ENCODE results near the gene HPDL.

Gene HPDL

DNA sequence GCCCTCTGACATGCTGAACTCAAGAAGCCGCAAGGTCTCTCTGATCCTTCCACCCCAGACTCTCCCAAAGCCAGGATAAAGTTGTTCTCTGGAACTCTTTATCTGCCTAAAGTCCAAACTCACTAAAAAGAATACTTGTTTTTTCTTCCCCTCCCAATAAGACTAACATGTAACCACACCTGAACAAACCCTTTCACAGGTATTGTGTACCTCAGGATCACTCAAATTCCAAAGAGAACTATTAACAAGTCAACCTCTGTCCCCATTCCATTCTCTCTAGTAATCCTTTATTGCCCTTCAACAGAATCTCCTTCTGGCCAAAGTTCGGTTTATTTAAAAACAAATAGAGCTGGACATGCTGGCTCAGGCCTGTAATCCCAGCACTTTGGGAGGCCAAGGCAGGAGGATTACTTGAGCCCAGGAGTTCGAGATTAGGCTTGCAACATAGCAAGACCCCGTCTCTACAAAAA, 9.2 kb downstream of the HPDL start:
- peaks cover 58% of the 10 kb centered on the region for H3K4me1 Mint-ChIP-seq
- peaks cover 5% of the 10 kb centered on the region for H3K27me3 Mint-ChIP-seq (ENCODE audit: low read depth, poor library complexity)
- no peak for DNase-seq
- peak overlapping the region; percentile 11 for H3K27ac Mint-ChIP-seq
- H3K9me3 Mint-ChIP-seq = no peaks in the 10 kb centered on the region
- H3K36me3 Mint-ChIP-seq (ENCODE audit: low read depth) = peaks cover 15% of the 10 kb centered on the region
- TF ChIP-seq, protein P1, sequence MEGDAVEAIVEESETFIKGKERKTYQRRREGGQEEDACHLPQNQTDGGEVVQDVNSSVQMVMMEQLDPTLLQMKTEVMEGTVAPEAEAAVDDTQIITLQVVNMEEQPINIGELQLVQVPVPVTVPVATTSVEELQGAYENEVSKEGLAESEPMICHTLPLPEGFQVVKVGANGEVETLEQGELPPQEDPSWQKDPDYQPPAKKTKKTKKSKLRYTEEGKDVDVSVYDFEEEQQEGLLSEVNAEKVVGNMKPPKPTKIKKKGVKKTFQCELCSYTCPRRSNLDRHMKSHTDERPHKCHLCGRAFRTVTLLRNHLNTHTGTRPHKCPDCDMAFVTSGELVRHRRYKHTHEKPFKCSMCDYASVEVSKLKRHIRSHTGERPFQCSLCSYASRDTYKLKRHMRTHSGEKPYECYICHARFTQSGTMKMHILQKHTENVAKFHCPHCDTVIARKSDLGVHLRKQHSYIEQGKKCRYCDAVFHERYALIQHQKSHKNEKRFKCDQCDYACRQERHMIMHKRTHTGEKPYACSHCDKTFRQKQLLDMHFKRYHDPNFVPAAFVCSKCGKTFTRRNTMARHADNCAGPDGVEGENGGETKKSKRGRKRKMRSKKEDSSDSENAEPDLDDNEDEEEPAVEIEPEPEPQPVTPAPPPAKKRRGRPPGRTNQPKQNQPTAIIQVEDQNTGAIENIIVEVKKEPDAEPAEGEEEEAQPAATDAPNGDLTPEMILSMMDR (IDR thresholded peaks at IDR 0.05) = no peak
- H3K4me3 Mint-ChIP-seq = no peak overlapping the region

GRCh38 chr1:45337630-45338325, 11.1 kb downstream of the HPDL start:
- Mint-ChIP-seq H3K9me3 (no peaks in the 10 kb centered on the region), H3K27ac (no peak overlapping the region), H3K4me1 (peaks cover 70% of the 10 kb centered on the region)

GRCh38 chr1:45339789-45340558, 13.3 kb downstream of the HPDL start, which contains the start of the genes MUTYH and TOE1:
MUTYH (minus strand) TSS chr1:45340440; CDS start chr1:45334505, 5,935 bp downstream.
TOE1 (plus strand) TSS chr1:45340170; CDS start chr1:45340253, 83 bp downstream.
- TF ChIP-seq, protein P1 (IDR thresholded peaks at IDR 0.05) = no peak
- H3K9me3 Mint-ChIP-seq = no peaks in the 10 kb centered on the region
- H3K27ac Mint-ChIP-seq = peak within 1 kb of the TSS; percentile 99
- peaks cover 42% of the 10 kb centered on the region for H3K36me3 Mint-ChIP-seq (ENCODE audit: low read depth)
- peaks cover 63% of the 10 kb centered on the region for H3K4me1 Mint-ChIP-seq
- peaks cover 5% of the 10 kb centered on the region for H3K27me3 Mint-ChIP-seq (ENCODE audit: low read depth, poor library complexity)
- peak; percentile 97 for DNase-seq
- peak within 1 kb of the TSS; percentile 99 for H3K4me3 Mint-ChIP-seq

More at GRCh38 chr1:45337630-45338325, 11.1 kb downstream of the HPDL start:
- peaks cover 5% of the 10 kb centered on the region for H3K27me3 Mint-ChIP-seq (ENCODE audit: low read depth, poor library complexity)
- peak overlapping the region; percentile 58 for H3K4me3 Mint-ChIP-seq
- H3K36me3 Mint-ChIP-seq (ENCODE audit: low read depth) = peaks cover 25% of the 10 kb centered on the region
- DNase-seq = no peak
- TF ChIP-seq, protein P1 (IDR thresholded peaks at IDR 0.05) = no peak

GRCh38 chr1:45340816-45341466, 14.2 kb downstream of the HPDL start:
- DNase-seq = no peak
- no peaks in the 10 kb centered on the region for H3K9me3 Mint-ChIP-seq
- H3K4me1 Mint-ChIP-seq = peaks cover 60% of the 10 kb centered on the region
- peak overlapping the region; percentile 99 for H3K27ac Mint-ChIP-seq
- H3K27me3 Mint-ChIP-seq (ENCODE audit: low read depth, poor library complexity) = peaks cover 5% of the 10 kb centered on the region
- peaks cover 51% of the 10 kb centered on the region for H3K36me3 Mint-ChIP-seq (ENCODE audit: low read depth)
- TF ChIP-seq, protein P1 (IDR thresholded peaks at IDR 0.05) = no peak
- peak overlapping the region; percentile 99 for H3K4me3 Mint-ChIP-seq

DNA sequence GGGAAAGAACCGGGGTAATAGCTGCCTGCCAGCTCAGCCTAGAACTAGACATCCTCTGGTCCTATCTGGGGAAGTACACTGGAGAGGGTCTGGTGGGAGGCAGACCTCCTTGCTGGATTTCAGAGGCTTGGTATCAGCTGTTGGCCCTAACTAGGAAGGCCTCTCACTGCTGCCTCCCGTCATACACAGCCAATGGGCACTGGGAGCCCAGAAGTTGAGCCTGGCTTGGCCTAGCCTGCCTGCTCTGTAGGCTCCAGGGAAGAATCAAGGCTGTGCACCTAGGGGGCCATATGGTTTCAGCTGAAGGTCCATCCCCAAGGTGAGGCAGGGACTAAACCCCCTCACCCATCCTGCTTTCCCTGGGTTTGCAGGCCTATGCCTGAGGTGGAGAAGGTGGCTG, 17.8 kb downstream of the HPDL start:
- peaks cover 48% of the 10 kb centered on the region for H3K36me3 Mint-ChIP-seq (ENCODE audit: low read depth)
- no peaks in the 10 kb centered on the region for H3K27me3 Mint-ChIP-seq (ENCODE audit: low read depth, poor library complexity)
- no peak for DNase-seq
- H3K27ac Mint-ChIP-seq = no peak overlapping the region
- H3K4me1 Mint-ChIP-seq = peaks cover 38% of the 10 kb centered on the region
- H3K9me3 Mint-ChIP-seq = no peaks in the 10 kb centered on the region
- no peak overlapping the region for H3K4me3 Mint-ChIP-seq
- TF ChIP-seq, protein P1 (IDR thresholded peaks at IDR 0.05) = no peak
